Fibroblast of pulmonary artery (primary cell): ENCODE results near the gene HCRTR2.

Experiments used
- DNase-seq: peaks from one replicate; pipeline ENCODE4 v3.0.0-alpha.2; 2010; ENCODE audit warnings: low read depth
- H3K4me3 ChIP-seq: replicated peaks from 2 replicates; pipeline ENCODE4 v1.5.1; 2011; ENCODE audit warnings: low read depth, mild to moderate bottlenecking, control low read depth, low read length, moderate library complexity
- CTCF ChIP-seq: IDR thresholded peaks from 2 replicates; pipeline ENCODE4 v1.5.1; 2011; ENCODE audit warnings: mild to moderate bottlenecking, control low read depth, low read length, inconsistent platforms; ENCODE audit errors: missing control alignments

HCRTR2 gene

GRCh38 chr6:55260181-55260580, 85.9 kb downstream of the HCRTR2 start:
- no peak overlapping the region for H3K4me3 ChIP-seq
- DNase-seq: no peak
- no peak for TF ChIP-seq CTCF

- DNase-seq: no peak
- H3K4me3 ChIP-seq: no peak overlapping the region
Observed at GRCh38 chr6:55265409-55266114, 91.2 kb downstream of the HCRTR2 start.

GRCh38 chr6:55266896-55267295, 92.6 kb downstream of the HCRTR2 start:
- H3K4me3 ChIP-seq: no peak overlapping the region
- no peak for TF ChIP-seq CTCF
- no peak for DNase-seq

More at GRCh38 chr6:55265409-55266114, 91.2 kb downstream of the HCRTR2 start:
- no peak for TF ChIP-seq CTCF

GRCh38 chr6:55276745-55277530, 102.6 kb downstream of the HCRTR2 start:
- peak overlapping the region; percentile 21 for H3K4me3 ChIP-seq
- peak; percentile 79 for DNase-seq
- peak; percentile 75 for TF ChIP-seq CTCF

- TF ChIP-seq CTCF: no peak
- DNase-seq: peak; percentile 7
- H3K4me3 ChIP-seq: no peak overlapping the region
Observed at GRCh38 chr6:55277646-55278045, 103.3 kb downstream of the HCRTR2 start.

GRCh38 chr6:55281215-55281614, 106.9 kb downstream of the HCRTR2 start:
- TF ChIP-seq CTCF: no peak
- DNase-seq: no peak
- H3K4me3 ChIP-seq: no peak overlapping the region
